C4-2B (cell line): ENCODE data around the gene DNAL1.

Experiments used
- CTCF ChIP-seq: fragments of 450-650 bp; conservative IDR thresholded peaks from 2 replicates; pipeline ENCODE4 v1.5.1; 2017; ENCODE audit warnings: mild to moderate bottlenecking
- ZFX ChIP-seq: fragments of 450-650 bp; IDR thresholded peaks from 2 replicates; pipeline ENCODE4 v1.6.1; 2017

GRCh38 chr14:73680821-73681220 lies 36.0 kb downstream of the DNAL1 start:
- TF ChIP-seq CTCF (no peak), ZFX (no peak)
